Fibroblast of pulmonary artery (primary cell): ENCODE data around the gene PIF1.
"Not testable (repeated sequence)": the region's sequence is repeated elsewhere in the genome, so short reads cannot be mapped to it uniquely, and the experiment has no call there.

Source experiments
- DNase-seq: peaks from one replicate; pipeline ENCODE4 v3.0.0-alpha.2; 2010; ENCODE audit warnings: low read depth
- H3K4me3 ChIP-seq: replicated peaks from 2 replicates; pipeline ENCODE4 v1.5.1; 2011; ENCODE audit warnings: low read depth, mild to moderate bottlenecking, control low read depth, low read length, moderate library complexity
- TF ChIP-seq, protein P1 (sequence below): IDR thresholded peaks from 2 replicates; pipeline ENCODE4 v1.5.1; 2011; ENCODE audit warnings: mild to moderate bottlenecking, control low read depth, low read length, inconsistent platforms; ENCODE audit errors: missing control alignments

The PIF1 gene

DNA sequence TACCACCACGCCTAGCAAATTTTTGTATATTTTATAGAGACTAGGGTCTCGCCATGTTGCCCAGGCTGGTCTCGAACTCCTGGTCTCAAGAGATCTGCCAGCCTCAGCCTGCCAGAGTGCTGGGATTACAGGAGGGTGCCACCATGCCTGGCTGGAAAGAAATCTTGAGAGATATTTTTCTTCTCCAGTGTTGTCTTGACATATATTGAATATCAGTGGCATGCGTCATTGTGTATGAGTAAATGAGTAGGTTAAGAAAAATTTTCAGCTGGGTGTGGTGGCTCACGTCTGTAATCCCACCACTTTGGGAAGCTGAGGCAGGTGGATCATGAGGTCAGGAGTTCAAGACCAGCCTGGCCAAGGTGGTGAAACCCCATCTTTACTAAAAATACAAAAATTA lies 3.5 kb upstream of the PIF1 start:
- DNase-seq: no peak
- TF ChIP-seq, protein P1, sequence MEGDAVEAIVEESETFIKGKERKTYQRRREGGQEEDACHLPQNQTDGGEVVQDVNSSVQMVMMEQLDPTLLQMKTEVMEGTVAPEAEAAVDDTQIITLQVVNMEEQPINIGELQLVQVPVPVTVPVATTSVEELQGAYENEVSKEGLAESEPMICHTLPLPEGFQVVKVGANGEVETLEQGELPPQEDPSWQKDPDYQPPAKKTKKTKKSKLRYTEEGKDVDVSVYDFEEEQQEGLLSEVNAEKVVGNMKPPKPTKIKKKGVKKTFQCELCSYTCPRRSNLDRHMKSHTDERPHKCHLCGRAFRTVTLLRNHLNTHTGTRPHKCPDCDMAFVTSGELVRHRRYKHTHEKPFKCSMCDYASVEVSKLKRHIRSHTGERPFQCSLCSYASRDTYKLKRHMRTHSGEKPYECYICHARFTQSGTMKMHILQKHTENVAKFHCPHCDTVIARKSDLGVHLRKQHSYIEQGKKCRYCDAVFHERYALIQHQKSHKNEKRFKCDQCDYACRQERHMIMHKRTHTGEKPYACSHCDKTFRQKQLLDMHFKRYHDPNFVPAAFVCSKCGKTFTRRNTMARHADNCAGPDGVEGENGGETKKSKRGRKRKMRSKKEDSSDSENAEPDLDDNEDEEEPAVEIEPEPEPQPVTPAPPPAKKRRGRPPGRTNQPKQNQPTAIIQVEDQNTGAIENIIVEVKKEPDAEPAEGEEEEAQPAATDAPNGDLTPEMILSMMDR: no peak
- no peak overlapping the region for H3K4me3 ChIP-seq

DNA sequence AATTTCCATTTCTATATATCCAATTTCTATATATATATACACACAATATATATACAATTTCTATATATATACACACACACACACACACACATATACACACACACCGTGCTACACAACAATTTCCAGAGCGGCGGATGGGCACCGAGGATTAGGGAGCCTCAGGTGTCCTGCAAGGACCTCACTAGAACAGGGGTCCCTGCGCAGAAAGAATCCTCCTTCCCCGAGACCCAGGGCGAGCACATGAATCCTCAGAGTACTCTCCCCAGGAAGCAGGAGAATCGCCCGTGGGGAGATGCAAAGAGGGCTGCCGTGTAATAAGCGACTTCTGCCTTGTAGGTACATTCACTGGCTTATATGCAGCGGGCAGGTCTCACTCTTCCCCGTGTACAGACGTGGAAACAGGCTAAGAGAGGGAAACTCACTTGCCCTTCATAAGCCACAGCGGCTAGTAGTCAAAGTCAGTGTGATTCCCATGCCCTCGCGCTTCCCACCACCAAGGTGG lies 467 bp downstream of the PIF1 start:
- peak overlapping the region; percentile 63 for H3K4me3 ChIP-seq
- TF ChIP-seq, protein P1: no peak
- peak; percentile 17 for DNase-seq

DNA sequence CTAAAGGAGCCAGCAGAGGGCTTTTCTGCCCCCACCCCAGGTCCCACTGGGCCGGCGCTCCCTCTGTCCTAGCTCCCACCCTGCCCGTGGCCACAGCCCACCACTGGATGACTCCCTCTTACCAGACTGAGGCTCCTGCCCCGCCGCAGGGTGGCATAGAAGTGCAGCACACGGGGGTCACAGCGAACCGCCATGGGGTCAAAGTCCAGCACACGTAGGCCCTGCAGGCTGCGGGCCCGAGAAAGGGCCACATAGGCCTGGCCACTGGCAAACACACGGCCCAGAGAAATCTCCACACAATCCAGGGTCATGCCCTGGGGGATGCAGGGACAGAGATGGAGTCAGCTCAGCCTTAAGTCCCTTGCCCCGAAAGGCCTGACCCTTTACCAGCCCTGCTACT lies 9.0 kb downstream of the PIF1 start:
- DNase-seq: no peak
- TF ChIP-seq, protein P1: no peak
- no peak overlapping the region for H3K4me3 ChIP-seq

DNA sequence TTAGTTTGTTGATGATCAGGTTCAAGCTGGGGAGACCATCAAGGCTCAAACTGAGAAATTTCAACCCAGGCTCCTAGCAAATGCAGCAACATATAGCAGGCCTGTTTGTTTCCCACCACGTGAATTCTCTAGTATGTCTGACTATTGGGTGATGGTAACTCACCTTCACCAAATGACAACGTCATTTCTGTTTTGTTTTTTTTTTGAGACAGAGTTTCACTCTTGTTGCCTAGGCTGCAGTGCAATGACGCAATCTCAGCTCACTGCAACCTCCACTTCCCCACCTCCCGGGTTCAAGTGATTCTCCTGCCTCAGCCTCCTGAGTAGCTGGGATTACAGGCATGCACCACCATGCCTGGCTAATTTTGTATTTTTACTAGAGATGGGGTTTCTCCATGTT lies 10.5 kb downstream of the PIF1 start:
- not testable (repeated sequence) for DNase-seq, H3K4me3 ChIP-seq

DNA sequence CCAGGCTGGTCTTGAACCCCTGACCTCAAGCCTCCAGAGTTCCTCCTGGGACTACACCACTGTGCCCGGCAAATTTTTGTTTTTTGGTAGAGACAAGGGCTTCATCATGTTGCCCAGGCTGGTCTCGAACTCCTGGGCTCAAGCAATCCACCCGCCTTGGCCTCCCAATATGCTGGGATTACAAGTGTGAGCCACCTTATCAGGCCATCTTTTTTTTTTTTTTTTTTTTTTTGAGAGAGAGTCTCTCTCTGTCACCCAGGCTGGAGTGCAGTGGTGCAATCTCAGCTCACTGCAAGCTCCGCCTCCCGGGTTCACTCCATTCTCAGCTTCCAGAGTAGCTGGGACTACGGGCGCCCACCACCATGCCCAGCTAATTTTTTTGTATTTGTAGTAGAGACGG lies 11.2 kb downstream of the PIF1 start:
- not testable (repeated sequence) for H3K4me3 ChIP-seq, DNase-seq

DNA sequence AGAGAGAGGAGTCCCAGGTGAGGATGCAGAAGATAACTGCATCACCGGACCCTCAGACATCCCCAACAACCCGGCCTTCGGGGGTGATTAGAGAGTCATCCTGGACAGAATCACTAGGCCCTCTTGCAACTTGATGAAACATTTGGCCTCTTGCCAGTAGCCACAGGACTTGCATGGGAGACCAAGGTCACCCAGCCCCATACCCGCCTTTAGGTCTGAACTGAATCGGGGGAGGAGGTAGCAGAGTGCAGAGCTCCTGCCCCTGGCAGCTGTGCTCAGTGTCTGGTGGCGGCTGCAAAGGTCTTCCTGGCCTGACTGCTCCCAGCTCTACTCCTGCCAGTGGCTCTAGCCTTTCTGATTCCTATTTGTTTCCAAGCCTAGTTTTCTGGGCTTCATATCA lies 12.4 kb downstream of the PIF1 start:
- TF ChIP-seq, protein P1: no peak

DNA sequence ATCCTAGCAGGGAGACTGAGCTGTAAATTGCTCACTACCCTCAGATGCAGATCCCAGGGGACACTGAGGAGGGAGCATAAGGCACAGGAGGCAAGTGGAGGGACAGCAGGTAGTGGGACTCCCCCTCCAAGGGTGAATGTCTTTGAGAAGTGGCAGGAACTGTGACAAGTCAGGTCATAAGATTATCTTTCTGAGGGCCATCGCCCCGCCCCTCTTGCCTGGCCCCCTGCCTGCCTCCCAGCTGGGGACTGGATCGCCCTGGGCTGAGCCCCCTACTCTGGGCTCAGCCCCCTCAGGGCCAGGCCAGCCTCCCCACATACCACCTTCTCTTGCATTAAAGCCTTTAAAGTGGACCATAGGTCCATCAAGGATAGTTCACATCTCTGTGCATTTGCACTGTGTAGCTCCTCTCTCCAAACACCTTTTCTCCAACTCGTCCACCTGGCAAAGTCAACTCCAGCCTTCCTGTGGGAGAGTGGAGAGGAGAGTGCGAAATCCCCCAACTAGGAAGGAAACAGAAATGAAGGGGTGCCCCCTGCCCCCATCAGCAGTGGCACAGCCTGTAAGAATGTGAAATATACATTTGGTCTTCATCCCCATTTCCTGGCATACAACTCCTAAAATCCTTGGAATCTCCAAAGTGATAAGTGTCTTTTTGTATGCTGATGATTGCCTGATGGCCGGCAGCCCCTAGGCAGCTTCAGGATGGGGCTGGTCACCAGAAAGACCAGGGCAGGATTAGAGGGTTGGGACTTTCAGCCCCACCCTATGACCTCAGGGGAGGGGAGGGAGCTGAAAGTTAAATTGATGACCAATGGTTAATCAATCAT lies 14.7 kb downstream of the PIF1 start:
- DNase-seq: no peak
- H3K4me3 ChIP-seq: no peak overlapping the region
- TF ChIP-seq, protein P1: no peak

More for the DNA sequence above, 12.4 kb downstream of the PIF1 start:
- peak; percentile 45 for DNase-seq
- no peak overlapping the region for H3K4me3 ChIP-seq
